Iris pigment epithelial cell (primary cell): ENCODE results near the gene SRRM1.
"Not testable (repeated sequence)": the region's sequence is repeated elsewhere in the genome, so short reads cannot be mapped to it uniquely, and the experiment has no call there.

Experiments
- DNase-seq: peaks from one replicate; pipeline ENCODE4 v3.0.0-alpha.2; 2011; ENCODE audit warnings: low read depth

The SRRM1 gene

GRCh38 chr1:24695202-24695974 is 52.3 kb downstream of the SRRM1 start:
- no peak for DNase-seq

- DNase-seq, result no peak
Observed at GRCh38 chr1:24696041-24696755, 53.1 kb downstream of the SRRM1 start.

- no peak for DNase-seq
Observed at GRCh38 chr1:24696756-24697330, 53.7 kb downstream of the SRRM1 start.

GRCh38 chr1:24697453-24698001 is 54.4 kb downstream of the SRRM1 start:
- DNase-seq, result not testable (repeated sequence)

- DNase-seq, result not testable (repeated sequence)
Observed at GRCh38 chr1:24698326-24698725, 55.2 kb downstream of the SRRM1 start.

GRCh38 chr1:24699628-24700027 is 56.5 kb downstream of the SRRM1 start:
- DNase-seq, result no peak

GRCh38 chr1:24702511-24703293 is 59.6 kb downstream of the SRRM1 start:
- DNase-seq, result peak; percentile 58

GRCh38 chr1:24704411-24705259 is 61.5 kb downstream of the SRRM1 start:
- peak; percentile 77 for DNase-seq

- DNase-seq, result peak; percentile 94
Observed at GRCh38 chr1:24705260-24706073, 62.4 kb downstream of the SRRM1 start.

- not testable (repeated sequence) for DNase-seq
Observed at GRCh38 chr1:24706074-24706389, 62.9 kb downstream of the SRRM1 start.

- peak; percentile 81 for DNase-seq
Observed at GRCh38 chr1:24707687-24708086, 64.6 kb downstream of the SRRM1 start.

GRCh38 chr1:24708938-24709337 is 65.8 kb downstream of the SRRM1 start:
- DNase-seq, result no peak

GRCh38 chr1:24709791-24710441 is 66.8 kb downstream of the SRRM1 start:
- no peak for DNase-seq

GRCh38 chr1:24711329-24711728 is 68.2 kb downstream of the SRRM1 start:
- no peak for DNase-seq

GRCh38 chr1:24713176-24713575 is 70.1 kb downstream of the SRRM1 start:
- DNase-seq, result no peak

- DNase-seq, result no peak
Observed at GRCh38 chr1:24713736-24714135, 70.6 kb downstream of the SRRM1 start.

- DNase-seq, result peak; percentile 51
Observed at GRCh38 chr1:24714859-24715520, 71.9 kb downstream of the SRRM1 start.

- no peak for DNase-seq
Observed at GRCh38 chr1:24715658-24716057, 72.6 kb downstream of the SRRM1 start.
